Stimulated activated CD4-positive, alpha-beta T cell treated with anti-CD3 and anti-CD28 coated beads, Interleukin-2, amount 100 ng/mL, for 4 hours (primary cell): ENCODE results near the gene AKAP4.

Experiments used
- DNase-seq: peaks from one replicate; pipeline ENCODE4 v3.0.0-alpha.2; 2020; ENCODE audit warnings: low read depth

Gene AKAP4, protein sequence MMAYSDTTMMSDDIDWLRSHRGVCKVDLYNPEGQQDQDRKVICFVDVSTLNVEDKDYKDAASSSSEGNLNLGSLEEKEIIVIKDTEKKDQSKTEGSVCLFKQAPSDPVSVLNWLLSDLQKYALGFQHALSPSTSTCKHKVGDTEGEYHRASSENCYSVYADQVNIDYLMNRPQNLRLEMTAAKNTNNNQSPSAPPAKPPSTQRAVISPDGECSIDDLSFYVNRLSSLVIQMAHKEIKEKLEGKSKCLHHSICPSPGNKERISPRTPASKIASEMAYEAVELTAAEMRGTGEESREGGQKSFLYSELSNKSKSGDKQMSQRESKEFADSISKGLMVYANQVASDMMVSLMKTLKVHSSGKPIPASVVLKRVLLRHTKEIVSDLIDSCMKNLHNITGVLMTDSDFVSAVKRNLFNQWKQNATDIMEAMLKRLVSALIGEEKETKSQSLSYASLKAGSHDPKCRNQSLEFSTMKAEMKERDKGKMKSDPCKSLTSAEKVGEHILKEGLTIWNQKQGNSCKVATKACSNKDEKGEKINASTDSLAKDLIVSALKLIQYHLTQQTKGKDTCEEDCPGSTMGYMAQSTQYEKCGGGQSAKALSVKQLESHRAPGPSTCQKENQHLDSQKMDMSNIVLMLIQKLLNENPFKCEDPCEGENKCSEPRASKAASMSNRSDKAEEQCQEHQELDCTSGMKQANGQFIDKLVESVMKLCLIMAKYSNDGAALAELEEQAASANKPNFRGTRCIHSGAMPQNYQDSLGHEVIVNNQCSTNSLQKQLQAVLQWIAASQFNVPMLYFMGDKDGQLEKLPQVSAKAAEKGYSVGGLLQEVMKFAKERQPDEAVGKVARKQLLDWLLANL

DNA sequence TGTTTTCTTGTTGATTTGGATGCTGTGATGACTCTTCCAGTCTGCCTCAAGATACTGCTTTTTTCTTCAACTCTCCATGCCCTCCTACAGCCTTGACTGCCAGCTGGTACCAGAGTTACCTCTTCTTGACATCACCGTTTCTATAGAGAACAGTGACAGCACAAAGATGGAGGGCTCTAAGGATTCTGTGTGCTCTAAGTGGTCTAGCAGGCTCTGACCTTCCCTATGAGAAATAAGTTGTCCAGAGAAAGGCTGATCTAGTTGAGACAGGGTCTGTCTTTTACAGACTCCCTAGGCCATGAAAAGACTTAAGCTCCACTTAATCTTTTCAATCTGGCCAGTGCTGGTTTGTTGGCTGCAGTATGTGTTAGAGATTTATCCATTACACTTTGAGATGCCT lies at the start of gene AKAP4:
Gene AKAP4, minus strand, starts transcription at position 101 of the 400 bp plus-strand sequence. CDS start 118 bp downstream, outside the sequence.
- DNase-seq: no peak

DNA sequence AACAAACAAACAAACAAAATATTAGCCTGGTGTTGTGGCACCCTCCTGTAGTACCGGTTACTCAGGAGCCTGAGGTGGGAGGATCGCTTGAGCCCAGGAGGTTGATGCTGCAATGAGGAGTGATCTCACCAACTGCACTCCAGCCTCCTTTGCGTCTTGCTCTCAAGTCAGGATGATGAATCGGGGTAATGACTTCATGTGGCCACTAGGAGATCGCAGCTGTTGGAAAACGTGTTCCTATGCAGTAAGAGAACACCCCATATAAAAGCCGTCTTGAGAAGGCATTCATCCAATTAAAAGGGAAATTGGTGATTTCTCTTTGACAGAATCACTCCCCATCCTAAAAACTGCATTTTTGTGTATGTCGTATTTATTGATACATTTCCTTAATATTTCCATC lies 10.7 kb upstream of the AKAP4 start:
- no peak for DNase-seq

DNA sequence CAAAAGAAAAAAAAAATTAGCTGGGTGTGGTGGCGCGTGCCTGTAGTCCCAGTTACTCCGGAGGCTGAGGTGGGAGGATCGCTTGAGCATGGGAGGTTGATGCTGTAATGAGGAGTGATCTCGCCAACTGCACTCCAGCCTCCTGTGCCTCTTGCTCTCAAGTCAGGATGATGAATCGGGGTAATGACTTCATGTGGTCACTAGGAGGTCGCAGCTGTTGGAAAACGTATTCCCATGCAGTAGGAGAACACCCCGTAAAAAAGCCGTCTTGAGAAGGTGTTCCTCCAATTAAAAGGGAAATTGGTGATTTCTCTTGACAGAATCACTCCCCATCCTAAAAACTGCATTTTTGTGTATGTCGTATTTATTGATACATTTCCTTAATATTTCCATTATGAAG lies 5.9 kb upstream of the AKAP4 start:
- no peak for DNase-seq

DNA sequence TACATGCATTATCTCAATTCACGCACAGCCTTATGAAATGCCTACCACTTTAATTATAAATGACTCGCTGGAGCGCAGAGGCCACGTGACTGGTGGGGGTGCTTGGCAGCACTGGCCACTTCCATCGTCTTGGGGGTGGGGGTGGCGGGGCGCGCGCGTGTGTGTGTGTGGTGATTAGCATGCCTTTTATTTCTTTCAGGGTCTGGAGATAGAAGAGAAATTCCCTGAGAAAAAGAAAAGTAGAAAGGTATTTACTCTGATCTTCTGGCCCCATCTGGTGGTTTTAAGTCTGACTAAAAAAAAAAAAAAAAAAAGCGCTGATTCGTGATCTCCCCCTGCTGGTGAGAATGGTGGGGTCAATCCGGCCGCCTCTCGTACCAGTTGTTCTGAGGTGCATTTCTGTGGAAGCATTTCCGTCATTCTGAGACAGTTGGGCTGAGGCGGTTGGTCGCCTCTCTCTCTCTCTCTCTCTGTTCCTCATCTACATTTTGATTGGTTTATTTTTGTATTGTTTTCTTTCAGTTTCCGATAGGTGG lies 3.6 kb upstream of the AKAP4 start, which contains the start of gene CCNB3:
Gene CCNB3, plus strand, starts transcription at position 402 of the 536 bp plus-strand sequence. CDS start 80,399 bp downstream, outside the sequence.
- peak; percentile 51 for DNase-seq

DNA sequence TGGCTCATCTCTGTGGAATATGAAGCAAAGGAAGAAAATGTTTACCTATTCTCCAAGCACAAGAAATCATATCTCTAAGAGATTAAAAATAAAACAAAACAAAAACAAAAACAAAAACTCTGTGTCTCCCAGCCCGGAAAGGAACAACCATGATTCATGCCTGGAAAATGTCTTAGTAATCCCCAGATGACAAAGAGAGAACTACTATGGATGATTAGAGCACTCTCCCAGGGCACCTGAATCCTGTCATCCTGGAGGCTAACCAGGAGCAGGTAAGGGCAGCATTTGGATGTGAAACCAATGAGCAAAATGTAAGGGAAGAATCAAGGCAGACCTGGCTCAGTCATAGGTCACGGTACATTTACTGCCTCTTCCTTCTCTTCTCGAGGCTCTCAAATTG lies 1.7 kb upstream of the AKAP4 start:
- no peak for DNase-seq

DNA sequence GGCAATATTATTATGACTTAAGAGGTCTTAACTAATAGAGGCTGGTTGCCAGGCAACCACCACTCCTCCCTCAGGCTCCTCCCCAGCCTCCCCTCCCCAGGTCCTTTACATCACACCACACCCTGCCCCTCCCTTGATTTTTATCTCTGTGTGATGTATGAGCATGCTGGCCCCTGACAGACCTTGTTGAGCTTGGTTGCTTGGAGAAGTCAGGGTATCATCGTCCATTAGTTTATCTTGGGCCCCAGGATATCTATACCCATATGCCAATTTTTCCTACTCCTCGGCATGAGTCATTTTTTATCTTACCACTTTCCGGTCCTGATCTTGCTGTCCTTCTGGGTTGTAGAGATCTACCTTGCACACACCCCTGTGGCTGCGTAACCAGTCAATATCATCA lies 2.5 kb downstream of the AKAP4 start:
- no peak for DNase-seq

DNA sequence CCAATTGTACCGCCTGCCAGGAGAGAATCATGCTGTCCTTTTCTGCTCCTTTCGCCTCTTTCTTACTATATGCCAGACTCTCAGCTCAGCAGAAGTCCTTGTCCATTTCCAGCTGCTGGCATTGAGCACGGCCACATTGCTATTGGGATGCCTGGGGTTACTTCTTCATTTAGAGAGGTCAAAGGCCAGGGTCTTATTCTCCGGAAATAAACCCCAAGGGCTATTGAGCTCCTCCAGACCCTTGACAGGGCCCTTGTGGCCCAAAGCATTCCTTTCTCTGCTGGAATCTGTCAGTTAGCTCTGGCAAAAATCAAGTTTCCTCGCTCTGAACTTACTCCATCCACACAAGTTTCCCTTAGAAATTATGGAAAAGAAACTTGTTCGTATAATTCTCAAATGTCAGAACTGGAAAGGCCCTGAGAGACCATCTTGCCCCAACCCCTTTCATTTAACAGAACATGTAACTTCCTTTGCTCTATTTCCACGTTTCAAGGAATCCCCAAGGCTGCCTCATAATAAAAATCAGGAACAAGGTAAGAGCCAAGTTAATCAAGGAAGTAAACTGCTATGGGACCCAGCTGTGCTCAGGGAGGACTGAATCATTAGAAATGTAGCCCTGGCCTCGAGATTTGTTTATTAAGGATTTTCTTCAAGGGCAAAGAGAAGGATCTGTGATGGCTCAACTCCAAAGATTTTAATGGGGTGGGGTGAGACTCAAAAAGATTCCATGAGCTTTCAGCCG lies 11.8 kb downstream of the AKAP4 start:
- no peak for DNase-seq

DNA sequence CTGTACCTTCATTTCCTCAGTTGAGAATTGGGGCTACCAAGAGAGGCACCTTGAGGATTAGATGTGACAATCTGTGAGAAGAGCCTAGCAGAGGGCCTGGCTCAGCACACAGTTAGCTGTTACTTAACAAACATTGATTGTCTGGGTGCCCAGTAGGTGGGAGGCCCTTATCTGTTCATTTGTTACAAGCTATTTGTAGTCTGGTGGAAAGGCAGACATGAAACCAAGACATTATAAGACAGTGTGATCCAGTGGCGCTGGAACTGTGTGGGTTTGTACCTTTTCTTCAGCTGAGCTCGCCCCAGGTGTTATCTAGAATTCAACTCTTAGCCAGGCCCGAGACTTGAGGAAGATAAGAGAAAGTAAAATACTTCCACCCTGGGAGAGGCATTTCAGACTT lies 16.9 kb downstream of the AKAP4 start:
- DNase-seq: no peak

DNA sequence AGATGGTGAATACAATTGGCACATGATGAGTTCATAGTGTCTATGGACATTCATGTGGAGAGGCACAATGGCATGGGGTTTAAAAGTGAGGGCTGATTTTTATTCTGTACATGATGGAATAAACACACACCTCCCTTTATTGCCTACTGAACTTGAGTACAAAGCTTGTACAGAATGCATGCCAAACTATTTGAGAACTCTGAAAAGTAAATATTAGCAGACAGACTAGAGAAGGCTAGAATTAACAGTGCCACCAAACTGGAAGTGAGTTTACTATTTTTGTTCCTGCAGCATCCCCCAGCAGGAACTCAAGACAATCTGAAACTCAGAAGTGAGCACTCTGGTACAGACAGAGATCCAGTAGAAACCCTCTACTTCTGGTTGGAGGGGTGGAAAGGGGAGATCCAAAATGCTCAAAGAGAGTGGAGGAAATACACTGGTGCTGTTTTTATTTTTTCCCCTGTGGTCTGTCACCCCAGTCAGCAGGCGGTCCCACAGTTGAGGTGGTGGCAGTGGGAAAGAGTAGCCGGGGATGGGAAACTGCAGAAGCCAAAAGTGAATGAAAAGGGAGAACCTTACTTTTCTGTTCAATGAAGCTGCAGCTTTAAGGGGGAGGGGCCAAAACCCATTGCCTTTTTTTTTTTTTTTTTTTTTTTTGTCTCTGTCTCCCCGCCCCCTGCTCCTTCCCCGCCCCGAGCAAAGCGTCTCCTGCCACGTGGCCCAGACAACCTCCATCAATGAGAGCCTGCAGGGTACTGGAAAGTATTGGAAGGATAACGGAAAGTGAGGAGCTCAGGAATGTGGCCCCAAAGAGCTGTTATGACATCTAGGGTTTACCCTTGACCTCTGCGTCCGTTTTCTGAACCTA lies 20.5 kb downstream of the AKAP4 start:
- no peak for DNase-seq

DNA sequence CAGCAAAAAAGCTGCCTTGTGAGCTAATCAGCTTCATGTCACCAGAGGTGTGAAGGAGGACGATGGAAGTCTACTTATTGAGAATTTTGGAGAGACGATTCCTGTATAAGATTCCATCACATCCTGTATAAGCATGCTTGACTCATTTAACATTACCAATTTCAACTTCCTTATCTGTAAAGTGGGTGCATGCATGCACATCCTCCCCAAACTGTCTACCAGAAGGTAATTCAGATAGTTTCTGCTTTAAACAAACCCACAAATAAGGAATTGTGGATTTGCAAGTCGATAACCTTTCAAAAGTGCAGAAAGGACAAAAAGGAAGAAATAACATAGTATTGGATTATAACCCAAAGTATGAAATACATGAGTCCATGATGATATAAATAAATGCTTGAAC lies 31.1 kb downstream of the AKAP4 start:
- DNase-seq: no peak

DNA sequence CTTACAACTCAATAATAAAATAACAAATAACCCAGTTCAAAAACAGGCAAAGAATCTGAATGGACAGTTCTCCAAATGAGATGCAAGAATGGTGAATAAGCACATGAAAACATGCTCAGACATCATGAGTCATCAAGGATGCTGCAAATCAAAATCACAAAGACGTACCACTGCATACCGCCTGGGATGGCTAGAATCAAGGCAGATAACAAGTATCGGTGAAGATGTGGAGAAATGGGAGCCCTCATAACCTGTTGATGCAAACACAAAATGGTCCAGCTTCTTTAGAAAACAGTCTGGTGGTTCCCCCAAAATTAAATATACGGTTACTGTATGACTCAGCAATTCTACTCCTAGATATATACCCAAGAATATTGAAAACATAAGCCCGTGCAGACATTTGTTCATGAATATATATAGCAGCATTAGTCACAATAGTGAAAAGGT lies 32.5 kb downstream of the AKAP4 start:
- DNase-seq: no peak

DNA sequence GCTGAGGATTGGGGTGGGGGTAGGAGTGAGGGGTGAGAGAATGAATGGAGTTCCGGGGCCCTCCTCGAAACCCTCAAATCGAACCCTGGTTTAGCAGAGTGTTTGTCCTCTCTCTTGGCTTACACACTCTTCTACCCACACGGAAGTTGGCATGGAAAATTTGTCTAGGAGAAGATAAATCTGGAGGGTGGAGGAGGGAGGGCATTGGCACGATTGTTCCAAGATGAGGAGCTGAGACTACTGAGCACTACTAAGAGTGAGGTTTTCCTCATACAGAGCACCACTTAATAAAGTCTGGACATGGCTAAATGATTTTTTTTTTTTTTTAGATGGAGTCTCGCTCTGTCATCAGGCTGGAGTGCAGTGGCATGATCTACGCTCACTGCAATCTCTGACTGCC lies 33.4 kb downstream of the AKAP4 start:
- DNase-seq: no peak

DNA sequence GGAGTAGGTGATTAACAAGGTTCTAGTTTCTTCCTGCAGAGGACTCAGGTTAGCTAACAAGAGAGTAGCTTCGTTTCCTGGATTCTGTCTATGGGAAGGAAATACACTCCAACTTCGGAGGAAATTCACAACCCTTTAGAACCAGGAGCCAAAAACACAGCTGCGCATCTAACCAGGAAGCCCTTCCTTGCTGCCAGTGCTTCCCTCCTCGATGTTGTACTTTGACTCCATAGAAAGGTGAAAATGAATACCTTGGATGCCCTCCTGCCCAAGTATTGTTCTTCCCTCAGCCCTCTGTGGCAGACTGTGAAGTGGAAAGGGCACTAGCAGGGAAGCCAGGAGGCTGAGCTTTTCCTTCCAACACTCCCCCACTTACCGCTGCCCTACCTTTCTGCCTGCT lies 35.1 kb downstream of the AKAP4 start:
- DNase-seq: no peak

DNA sequence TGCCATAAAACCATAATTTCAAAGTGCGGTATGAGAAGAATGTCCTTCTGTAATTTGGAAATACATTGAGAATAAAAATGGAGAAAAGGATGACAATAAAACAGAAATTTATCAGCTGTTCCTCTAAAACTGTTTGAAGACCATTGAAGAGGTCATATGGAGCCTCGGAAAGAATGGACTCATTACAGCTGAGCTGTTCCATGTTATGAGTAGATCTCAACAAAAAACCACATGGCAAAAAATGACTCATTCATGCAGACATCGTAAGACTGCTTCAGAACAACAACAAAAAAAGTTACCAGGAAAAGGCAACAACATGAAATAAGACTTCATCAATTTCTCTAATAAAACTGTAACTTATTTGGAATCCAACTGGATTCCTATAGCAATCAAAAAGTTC lies 39.7 kb downstream of the AKAP4 start:
- no peak for DNase-seq

DNA sequence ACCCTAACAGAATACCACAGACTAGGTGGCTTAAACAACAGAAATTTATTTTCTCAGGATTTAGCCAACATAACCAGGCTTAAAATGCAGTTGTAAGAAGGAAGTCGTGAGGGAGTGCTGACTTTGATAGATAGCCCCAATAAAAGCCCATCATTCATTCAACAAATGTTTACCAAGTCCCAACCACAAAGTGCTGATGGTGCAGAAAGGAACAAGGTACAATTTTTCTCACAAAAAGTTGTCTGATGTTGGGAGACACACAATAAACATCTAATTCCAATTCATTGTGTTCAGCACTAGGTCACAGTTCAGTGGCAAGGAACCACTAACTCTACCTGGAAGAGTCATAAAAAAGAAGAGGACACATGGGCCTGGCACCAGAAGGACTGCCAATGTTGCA lies 42.2 kb downstream of the AKAP4 start:
- DNase-seq: no peak

DNA sequence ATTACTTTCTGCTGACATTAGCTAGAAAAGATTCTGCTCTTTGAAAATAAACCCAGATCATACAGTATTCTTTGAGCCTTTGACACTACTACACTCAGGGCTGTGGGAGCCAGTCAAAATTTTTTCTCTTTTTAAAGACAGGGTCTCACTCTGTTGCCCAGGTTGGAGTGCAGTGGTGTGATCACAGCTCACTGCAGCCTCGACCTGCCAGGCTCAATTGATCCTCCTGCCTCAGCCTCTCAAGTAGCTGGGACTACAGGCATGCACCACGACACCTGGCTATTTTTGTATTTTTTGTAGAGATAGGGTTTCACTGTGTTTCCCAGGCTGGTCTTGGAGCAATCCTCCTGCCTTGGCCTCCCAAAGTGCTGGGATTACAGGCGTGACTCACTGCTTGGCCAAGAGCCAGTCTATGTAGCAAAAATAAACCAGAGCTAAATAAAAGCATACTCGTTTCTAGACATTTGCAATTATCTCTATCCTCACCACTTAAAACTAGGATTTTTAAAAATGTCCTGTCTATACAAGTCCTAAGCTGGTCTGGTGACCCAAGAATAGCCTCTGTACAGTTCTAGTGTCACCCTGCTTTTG lies 43.2 kb downstream of the AKAP4 start:
- DNase-seq: no peak

DNA sequence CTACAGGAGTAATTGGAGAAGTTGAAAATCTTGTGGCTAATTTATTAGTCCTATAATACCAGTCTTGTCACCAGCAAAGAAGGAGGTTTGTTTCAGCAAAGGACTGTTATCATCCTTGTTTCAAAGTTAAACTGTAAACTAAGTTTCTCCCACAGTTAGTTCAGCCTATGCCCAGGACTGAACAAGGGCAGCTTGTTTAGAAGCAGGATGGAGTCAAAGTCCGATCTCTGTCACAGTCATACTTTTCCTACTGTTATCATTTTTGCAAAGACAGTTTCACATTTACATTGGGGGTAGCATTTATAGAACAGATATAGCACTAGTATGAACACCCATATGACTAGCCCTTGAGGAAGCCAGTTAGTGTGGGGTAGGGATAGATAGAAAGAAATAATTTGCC lies 46.4 kb downstream of the AKAP4 start:
- no peak for DNase-seq

DNA sequence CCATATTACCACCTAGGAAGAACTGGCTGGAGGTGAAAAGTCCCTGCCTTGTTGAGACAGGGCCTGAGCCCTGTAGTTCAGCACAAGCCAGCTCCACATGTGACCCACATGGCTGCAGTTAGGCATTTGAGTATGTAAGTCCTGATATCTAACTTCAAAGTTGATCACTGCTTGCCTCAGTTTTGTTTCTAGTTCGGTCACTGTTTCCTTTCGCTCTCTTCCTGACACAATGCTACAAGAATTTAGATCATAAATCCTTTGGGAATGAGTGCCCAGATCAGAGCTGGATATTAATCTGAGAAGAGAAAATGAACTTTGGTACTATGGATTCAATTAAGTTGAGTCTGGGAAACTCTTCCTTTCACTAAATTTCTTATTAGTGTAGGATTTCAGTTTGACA lies 48.4 kb downstream of the AKAP4 start:
- no peak for DNase-seq

DNA sequence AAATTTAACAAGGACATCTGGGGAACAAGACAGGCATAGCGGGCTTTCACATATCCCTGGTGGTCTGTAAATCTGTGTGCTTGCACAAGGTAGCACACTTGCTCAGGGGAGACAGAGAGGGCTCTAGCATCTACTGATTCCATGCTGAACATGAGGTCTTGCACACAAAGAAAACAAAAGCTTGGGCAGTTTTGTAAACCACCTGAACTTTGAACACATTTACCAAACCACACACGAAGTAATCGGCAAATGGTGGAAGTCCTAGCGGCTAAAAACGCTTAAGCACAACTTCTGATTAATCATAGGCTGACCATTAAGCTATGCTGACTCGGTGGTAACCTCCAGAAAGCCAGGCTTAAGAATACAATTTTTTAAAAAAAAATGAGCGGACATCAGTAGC lies 52.8 kb downstream of the AKAP4 start:
- DNase-seq: no peak
